ENCODE data around the gene SPINK13. TPM values are rescaled to one million over a fixed set of nuclear protein-coding genes. Genes with fewer than 3 reads are reported as not detected.
"Not testable (repeated sequence)": the region's sequence is repeated elsewhere in the genome, so short reads cannot be mapped to it uniquely, and the experiment has no call there.

Gene SPINK13, protein sequence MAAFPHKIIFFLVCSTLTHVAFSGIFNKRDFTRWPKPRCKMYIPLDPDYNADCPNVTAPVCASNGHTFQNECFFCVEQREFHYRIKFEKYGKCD
- total RNA-seq (2014; rRNA removed; shearing (Covaris generic)): not detected in 2 replicates

DNA sequence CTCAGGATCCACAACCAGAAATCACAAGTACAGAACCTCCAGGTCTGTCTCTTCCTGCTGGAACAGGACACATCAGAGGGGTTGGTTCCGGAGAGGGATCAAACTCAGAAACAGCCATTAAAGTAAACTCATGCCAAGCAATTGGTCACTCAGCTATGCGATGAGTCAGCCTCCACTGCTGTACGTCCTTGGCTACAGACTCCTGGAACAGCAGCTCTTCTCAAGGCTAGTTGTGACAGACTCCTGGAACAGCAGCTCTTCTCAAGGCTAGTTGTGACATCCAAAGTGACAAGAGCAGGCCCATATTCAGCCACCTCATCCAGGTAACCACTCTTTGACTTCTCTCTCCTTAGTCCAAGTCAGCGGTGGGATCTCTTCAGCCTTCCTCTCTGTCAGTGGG, at the start of gene SPINK13:
SPINK13 (plus strand) TSS at position 229 of the 400 bp plus-strand sequence. CDS start 1,279 bp downstream, outside the sequence.
- Histone ChIP-seq H3K4me3 (no peak within 1 kb of the TSS), H3K36me3 (no peaks in the 10 kb centered on the region), H3K4me1 (no peaks in the 10 kb centered on the region), H3K27me3 (no peaks in the 10 kb centered on the region), H3K27ac (no peak within 1 kb of the TSS), H3K9me3 (replicated peaks) (no peaks in the 10 kb centered on the region)
- peak in 1 of 2 experiments; percentile 6 for DNase-seq

DNA sequence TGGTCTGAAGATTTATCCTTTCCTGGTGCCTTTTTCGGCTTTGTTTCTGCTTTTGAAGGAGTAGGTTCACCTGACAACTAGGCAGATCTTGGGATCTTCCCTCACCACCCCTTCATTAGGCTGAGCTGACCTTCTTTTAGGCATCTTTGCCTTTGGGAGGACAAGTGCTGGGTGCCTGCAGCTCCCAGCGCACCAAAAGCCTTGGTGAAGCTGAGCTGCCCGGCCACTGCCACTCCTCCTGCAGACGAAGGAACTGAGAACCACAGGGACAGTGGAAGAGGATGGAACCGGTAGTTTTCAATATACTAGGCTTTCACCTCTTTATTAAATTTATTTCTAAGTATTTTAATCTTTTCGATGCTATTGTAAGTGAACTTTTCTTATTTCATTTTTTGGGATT, 47.1 kb upstream of the SPINK13 start:
- H3K4me3 ChIP-seq: no peak overlapping the region
- H3K27me3 ChIP-seq: no peaks in the 10 kb centered on the region
- no peaks in the 10 kb centered on the region for H3K36me3 ChIP-seq
- H3K27ac ChIP-seq: no peak overlapping the region
- no peak for DNase-seq
- H3K4me1 ChIP-seq: no peaks in the 10 kb centered on the region
- H3K9me3 ChIP-seq (replicated peaks): no peaks in the 10 kb centered on the region

DNA sequence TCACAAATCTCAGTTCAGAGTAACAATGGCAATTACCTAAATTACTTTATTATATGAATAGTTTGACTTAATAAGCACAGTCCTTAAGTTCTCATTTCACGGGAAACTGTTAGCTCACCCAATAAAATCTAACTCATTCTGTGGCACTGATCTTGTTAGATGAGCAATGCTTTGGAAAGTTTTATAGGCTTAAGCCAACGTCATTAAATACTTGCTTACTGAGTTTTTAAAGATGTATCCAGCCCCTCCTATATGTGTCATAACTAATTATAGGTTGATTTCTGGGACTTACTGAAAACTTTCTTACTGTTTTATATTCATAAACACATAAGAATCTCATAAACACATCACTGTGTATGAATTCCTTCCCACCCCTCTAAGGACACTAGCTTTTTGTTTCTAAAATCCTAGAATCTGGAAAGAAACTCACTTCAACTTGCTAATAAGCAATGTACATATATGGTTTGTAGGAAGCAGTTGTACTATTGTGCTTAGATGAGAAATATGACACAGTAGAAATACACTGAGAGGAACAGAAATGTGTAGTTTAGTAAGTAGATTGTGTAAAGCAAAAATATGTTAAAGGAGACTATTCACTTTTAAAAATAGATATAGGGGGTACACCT, 44.4 kb upstream of the SPINK13 start:
- H3K27ac ChIP-seq: no peak overlapping the region
- H3K27me3 ChIP-seq: no peaks in the 10 kb centered on the region
- H3K4me1 ChIP-seq: no peaks in the 10 kb centered on the region
- H3K4me3 ChIP-seq: no peak overlapping the region
- no peaks in the 10 kb centered on the region for H3K9me3 ChIP-seq (replicated peaks)
- H3K36me3 ChIP-seq: no peaks in the 10 kb centered on the region
- no peak for DNase-seq

DNA sequence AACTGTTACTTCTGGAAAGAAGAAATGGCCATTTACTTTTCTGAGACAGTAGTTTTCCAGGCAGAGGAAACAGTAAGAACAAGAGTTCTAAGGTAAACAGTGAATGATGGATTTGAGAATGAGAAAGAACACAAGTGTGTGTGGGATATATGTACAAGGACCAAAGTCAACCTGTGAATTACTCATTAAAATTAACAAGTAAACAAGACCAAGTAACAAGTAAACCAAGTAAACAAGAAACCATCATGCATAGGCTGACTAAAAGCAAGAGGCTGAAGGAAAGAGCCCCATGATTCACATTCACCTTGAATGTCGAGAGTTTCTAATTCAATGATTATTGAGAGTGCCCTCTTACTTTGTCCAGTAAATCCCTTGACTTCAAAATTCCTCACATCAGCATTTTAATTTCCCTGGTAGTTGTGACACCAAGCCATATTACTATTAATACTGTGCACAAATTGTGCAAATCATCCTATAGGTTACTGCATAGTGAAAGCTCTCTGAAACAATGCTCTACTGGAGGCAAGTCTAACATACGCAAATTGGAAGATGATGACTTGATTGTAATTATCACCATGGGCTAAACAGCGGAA, 40.1 kb upstream of the SPINK13 start:
- H3K27ac ChIP-seq: no peak overlapping the region
- no peaks in the 10 kb centered on the region for H3K27me3 ChIP-seq
- H3K4me1 ChIP-seq: no peaks in the 10 kb centered on the region
- no peaks in the 10 kb centered on the region for H3K9me3 ChIP-seq (replicated peaks)
- no peak overlapping the region for H3K4me3 ChIP-seq
- H3K36me3 ChIP-seq: no peaks in the 10 kb centered on the region
- no peak for DNase-seq

DNA sequence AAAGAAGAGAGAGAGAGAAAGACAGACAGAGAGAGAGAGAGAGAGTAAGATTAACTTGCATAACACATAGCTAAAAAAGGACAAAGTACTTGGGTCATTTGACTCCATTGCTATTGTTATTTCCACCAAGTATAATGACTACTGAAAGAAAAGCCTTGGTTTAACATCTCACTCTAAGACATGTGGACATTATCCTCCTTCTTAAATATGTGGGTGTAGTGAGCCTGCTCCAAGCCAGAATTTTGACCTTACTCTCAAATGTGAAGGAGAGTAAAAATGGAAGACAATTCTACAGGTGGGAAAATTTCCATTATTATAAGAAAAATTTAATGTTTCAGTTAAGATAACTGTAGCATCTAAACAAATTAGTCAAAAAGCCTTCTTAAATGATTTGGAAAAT, 38.8 kb upstream of the SPINK13 start:
- no peak overlapping the region for H3K4me3 ChIP-seq
- no peak for DNase-seq
- no peaks in the 10 kb centered on the region for H3K27me3 ChIP-seq
- H3K36me3 ChIP-seq: no peaks in the 10 kb centered on the region
- no peaks in the 10 kb centered on the region for H3K9me3 ChIP-seq (replicated peaks)
- H3K27ac ChIP-seq: no peak overlapping the region
- no peaks in the 10 kb centered on the region for H3K4me1 ChIP-seq

DNA sequence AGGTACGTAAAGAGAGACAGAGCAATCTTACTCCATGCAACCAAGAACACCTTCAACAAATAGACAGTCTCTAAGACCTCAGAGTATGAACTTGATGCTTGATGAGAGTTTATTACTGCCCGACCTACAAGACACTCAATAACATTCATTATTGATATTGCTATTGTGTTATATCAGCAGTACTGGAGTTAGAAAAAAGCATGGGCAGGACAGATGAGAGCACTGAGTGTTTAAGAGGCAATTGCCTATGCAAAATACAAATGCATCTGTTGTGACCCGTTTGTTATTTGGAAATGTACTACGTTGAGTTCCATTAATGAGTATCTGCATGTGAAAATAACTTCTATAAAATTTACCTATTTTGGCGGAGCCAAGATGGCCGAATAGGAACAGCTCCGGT, 38.4 kb upstream of the SPINK13 start:
- Histone ChIP-seq H3K27ac (no peak overlapping the region), H3K36me3 (no peaks in the 10 kb centered on the region), H3K27me3 (no peaks in the 10 kb centered on the region), H3K4me1 (no peaks in the 10 kb centered on the region), H3K4me3 (0 out of 2 replicates have a peak overlapping the region, but pooled peaks have one; percentile 4), H3K9me3 (replicated peaks) (no peaks in the 10 kb centered on the region)
- DNase-seq: no peak

DNA sequence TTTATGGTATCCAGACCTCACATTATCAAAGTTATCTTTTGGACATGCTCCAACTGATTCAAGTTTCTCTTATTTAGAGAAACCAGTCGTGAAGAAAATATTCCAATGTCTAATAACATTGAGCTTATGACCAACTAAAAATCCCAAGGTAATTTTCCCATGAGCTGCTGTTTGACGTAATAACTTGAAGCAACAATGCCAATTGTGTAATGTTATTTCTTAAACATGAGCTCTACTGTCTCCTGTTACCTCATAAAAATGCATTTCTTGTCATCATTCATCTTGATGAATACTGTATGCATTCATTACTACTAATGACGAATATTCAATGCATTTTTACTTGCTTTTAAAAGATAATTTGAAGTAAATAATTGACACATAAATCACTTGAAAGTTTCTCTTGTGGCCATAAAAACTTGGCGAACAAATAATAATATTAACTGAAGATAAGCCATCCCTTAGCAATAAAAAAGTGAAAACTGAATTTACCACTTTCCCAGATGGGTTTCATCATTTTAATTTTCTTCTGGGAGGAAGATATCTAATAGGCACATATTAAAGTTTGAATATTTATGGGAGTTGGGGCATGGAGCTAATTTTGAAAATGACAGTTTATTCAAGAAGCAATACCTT, 30.7 kb upstream of the SPINK13 start:
- DNase-seq: no peak
- no peak overlapping the region for H3K27ac ChIP-seq
- peaks cover 10% of the 10 kb centered on the region; the same call in 1 of the 2 replicates for H3K27me3 ChIP-seq
- H3K9me3 ChIP-seq (replicated peaks): no peaks in the 10 kb centered on the region
- H3K4me1 ChIP-seq: no peaks in the 10 kb centered on the region
- no peak overlapping the region for H3K4me3 ChIP-seq
- H3K36me3 ChIP-seq: no peaks in the 10 kb centered on the region

DNA sequence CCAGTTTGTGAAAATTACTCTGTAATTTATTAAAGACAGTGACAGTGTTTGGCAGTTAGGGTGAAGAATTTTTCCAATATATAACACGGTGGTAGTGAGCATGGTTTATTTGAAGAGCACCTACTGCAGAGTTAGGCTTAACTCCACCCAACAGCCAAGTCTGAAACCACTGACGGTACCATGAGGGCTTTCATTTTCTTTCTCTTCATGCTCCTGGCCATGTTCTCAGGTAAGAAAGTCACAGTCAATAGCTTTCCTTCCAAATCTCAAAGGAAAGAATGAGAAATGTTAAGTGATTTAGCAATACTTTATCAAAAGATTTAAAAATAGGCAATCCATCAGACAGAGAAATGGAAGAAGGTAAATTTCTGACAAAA, 30.2 kb upstream of the SPINK13 start, which contains the start of gene MARCOL:
MARCOL (plus strand) TSS at position 108 of the 377 bp plus-strand sequence; CDS start at position 181, 73 bp downstream.
- Histone ChIP-seq H3K27ac (no peak within 1 kb of the TSS), H3K9me3 (replicated peaks) (no peaks in the 10 kb centered on the region), H3K27me3 (peaks cover 10% of the 10 kb centered on the region; the same call in 1 of the 2 replicates), H3K4me1 (no peaks in the 10 kb centered on the region), H3K36me3 (no peaks in the 10 kb centered on the region), H3K4me3 (no peak within 1 kb of the TSS)
- no peak for DNase-seq

DNA sequence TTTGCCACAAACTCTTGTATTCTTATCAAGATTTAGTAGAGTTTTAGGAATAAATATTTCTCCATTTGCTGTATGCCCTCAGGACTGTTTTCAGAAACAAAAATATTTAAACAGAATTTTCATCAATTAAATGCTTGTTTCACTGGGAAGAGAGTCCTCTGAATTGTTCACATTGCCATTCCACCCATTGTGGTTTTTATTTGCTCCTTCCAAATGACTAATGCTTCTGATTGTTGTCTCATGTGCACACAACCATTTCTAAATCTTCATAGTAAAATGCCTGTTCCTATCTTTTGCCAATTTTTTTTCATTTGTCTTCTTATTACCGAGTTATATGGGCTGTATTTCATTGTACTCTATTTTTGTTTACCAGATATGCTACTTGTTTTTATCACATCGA, 19.7 kb upstream of the SPINK13 start:
- Histone ChIP-seq H3K9me3 (replicated peaks) (no peaks in the 10 kb centered on the region), H3K27me3 (no peaks in the 10 kb centered on the region), H3K4me3 (no peak overlapping the region), H3K27ac (no peak overlapping the region), H3K36me3 (no peaks in the 10 kb centered on the region), H3K4me1 (no peaks in the 10 kb centered on the region)
- DNase-seq: no peak

DNA sequence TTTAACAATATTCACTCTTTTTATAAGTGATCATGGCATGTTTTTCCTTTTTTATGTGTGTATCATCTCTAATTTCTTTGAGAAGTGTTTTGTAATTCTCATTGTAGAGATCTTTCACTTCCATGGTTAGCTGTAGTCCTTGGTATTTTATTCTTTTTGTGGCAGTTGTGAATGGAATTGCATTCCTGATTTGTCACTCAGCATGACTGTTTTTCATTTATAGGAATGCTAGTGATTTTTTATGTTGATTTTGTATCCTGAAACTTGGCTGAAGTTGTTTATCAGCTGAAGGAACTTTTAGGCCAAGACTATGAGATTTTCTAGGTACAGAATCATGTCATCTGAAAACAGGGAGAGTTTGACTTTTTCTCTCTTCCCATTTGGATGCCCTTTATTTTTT, 13.1 kb upstream of the SPINK13 start:
- Histone ChIP-seq H3K4me3 (no peak overlapping the region), H3K27me3 (no peaks in the 10 kb centered on the region), H3K9me3 (replicated peaks) (no peaks in the 10 kb centered on the region), H3K27ac (no peak overlapping the region), H3K4me1 (no peaks in the 10 kb centered on the region), H3K36me3 (no peaks in the 10 kb centered on the region)
- DNase-seq: no peak

DNA sequence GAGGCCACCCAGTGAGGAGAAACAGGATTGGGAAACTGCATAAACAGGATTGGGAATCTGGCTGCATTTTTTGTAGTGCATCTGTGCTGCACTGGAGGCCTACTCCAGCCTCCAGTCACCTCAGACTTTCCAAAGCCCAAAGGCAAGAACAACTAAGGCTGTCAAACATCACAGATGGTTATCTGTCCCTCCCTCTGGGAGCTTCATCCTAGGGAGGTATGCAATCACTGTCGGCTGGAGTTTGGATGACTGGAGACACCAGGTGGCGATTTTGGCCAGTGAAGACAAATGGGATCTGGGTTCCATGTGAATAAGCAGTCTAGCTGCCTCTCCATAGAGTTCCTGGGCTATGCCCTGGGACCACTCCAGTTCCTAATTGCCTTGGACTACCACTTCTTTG, 9.3 kb upstream of the SPINK13 start:
- no peak for DNase-seq
- Histone ChIP-seq H3K4me1 (no peaks in the 10 kb centered on the region), H3K36me3 (no peaks in the 10 kb centered on the region), H3K27ac (no peak overlapping the region), H3K27me3 (no peaks in the 10 kb centered on the region), H3K4me3 (no peak overlapping the region), H3K9me3 (replicated peaks) (no peaks in the 10 kb centered on the region)

DNA sequence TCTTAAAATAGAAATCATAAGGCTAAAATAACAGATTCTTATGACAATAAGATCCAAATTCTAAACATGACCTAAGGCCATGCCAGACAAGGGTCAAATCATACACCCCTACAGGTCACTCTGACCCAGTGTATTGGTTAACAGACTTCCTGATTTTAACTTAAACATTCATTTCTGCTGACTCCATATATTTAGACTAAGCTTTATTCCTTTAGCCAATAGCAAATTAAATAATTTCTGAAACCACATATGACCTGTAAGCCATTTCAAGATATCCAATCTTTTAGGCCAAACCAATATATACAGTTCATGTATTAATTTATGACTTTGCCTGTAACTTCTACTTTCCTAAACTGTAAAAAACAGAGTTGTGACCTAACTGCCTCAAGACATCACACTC, 7.4 kb upstream of the SPINK13 start:
- Histone ChIP-seq H3K27me3 (no peaks in the 10 kb centered on the region), H3K4me3 (no peak overlapping the region), H3K9me3 (replicated peaks) (no peaks in the 10 kb centered on the region), H3K4me1 (no peaks in the 10 kb centered on the region), H3K27ac (no peak overlapping the region), H3K36me3 (no peaks in the 10 kb centered on the region)
- DNase-seq: no peak

DNA sequence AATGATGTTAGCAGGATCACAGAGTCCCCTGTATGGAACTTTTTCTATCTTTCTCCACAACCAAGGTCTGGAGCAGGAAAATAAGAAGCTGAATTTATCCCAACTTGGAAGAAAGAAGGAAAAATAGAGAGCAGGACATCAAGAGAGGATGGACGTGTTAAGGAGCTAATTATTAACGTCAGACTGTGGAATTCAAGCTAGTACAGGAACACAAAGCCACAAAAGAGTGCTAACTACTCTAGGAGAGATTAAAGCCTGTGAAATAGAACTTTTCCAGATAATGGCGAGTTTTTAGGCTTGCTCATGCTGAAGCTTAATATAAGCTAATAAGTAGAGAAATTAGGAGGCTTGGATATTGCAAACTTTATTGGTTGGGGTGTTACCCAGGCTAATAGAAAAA, 632 bp upstream of the SPINK13 start:
- Histone ChIP-seq H3K27me3 (no peaks in the 10 kb centered on the region), H3K4me3 (no peak overlapping the region), H3K9me3 (replicated peaks) (no peaks in the 10 kb centered on the region), H3K36me3 (no peaks in the 10 kb centered on the region), H3K27ac (no peak overlapping the region), H3K4me1 (no peaks in the 10 kb centered on the region)
- no peak for DNase-seq

DNA sequence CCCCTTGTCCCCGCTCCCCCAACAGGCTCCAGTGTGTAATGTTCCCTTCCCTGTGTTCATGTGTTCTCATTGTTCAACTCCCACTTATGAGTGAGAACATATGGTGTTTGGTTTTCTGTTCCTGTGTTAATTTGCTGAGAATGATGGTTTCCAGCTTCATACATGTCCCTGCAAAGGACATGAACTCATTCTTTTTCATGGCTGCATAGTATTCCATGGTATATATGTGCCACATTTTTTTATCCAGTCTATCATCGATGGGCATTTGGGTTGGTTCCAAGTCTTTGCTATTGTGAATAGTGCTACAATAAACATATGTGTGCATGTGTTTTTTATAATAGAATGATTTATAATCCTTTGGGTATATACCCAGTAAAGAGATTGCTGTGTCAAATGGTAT, 6.5 kb downstream of the SPINK13 start:
- H3K9me3 ChIP-seq (replicated peaks); H3K36me3 ChIP-seq; DNase-seq; H3K4me3 ChIP-seq; H3K4me1 ChIP-seq; H3K27me3 ChIP-seq; H3K27ac ChIP-seq: not testable (repeated sequence)

DNA sequence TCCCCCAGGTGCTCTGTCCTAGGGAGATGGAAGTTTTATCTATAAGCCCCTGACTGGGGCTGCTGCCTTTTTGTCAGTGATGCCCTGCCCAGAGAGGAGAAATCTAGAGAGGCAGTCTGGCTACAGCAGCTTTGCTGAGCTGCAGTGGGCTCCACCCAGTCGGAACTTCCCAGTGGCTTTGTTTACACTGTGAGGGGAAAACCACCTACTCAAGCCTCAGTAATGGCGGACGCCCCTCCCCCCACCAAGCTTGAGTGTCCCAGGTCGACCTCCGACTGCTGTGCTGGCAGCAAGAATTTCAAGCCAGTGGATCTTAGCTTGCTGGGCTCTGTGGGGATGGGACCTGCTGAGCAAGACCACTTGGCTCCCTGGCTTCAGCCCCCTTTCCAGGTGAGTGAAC, 12.3 kb downstream of the SPINK13 start:
- H3K4me1 ChIP-seq; DNase-seq; H3K4me3 ChIP-seq; H3K36me3 ChIP-seq; H3K9me3 ChIP-seq (replicated peaks); H3K27me3 ChIP-seq; H3K27ac ChIP-seq: not testable (repeated sequence)
